K562 (cell line): ENCODE data around the gene CTRB1.

Experiments used
- NCOR1 ChIP-seq: fragments of 450-650 bp; IDR thresholded peaks from 2 replicates; pipeline ENCODE4 v1.6.1; 2016; ENCODE audit warnings: mild to moderate bottlenecking, moderate library complexity
- RB1 ChIP-seq: fragments of 450-650 bp; IDR thresholded peaks from 2 replicates; pipeline ENCODE4 v1.6.1; 2017; ENCODE audit warnings: low read depth, mild to moderate bottlenecking
- SREBF2 ChIP-seq: sonication (generic); formaldehyde crosslinking; IDR thresholded peaks from 2 replicates; pipeline ENCODE4 v1.4.0; 2020; ENCODE audit warnings: mild to moderate bottlenecking, missing genetic modification reagents
- TAF1 ChIP-seq: IDR thresholded peaks from 2 replicates; pipeline ENCODE4 v1.6.1; 2011; ENCODE audit warnings: mild to moderate bottlenecking, low read length, moderate library complexity; ENCODE audit not compliant: insufficient read depth, control insufficient read depth, severe bottlenecking; ENCODE audit errors: extremely low read depth
- USF2 ChIP-seq: sonication (generic); formaldehyde crosslinking; IDR thresholded peaks from 2 replicates; pipeline ENCODE4 v1.5.0; 2020; ENCODE audit warnings: missing genetic modification reagents
- YBX1 ChIP-seq: fragments of 450-650 bp; IDR thresholded peaks from 2 replicates; pipeline ENCODE4 v1.7.1; 2016; ENCODE audit warnings: mild to moderate bottlenecking
- YY1 ChIP-seq, 3 experiments: IDR thresholded peaks; 2 replicates each; pipeline ENCODE4 v1.6.1; 2011; ENCODE audit warnings: low read length in 2 of 3, mild to moderate bottlenecking in 2 of 3, moderate library complexity in 2 of 3, borderline replicate concordance in 1 of 3, control low read depth in 1 of 3, low read depth in 1 of 3; ENCODE audit not compliant: insufficient read depth in 3 of 3, insufficient replicate concordance in 2 of 3, control insufficient read depth in 1 of 3, insufficient read length in 1 of 3; ENCODE audit errors: extremely low read depth in 1 of 3

GRCh38 chr16:75246504-75247205 lies 27.9 kb downstream of the CTRB1 start:
- no peak for TF ChIP-seq NCOR1
- no peak for TF ChIP-seq SREBF2 (CRISPR knock-in tag)
- no peak for TF ChIP-seq TAF1
- TF ChIP-seq YBX1, result no peak
- TF ChIP-seq YY1 (IDR thresholded peaks at IDR 0.05; ENCODE audit: borderline replicate concordance in 1 of 3, control insufficient read depth in 1 of 3, extremely low read depth in 1 of 3, insufficient read depth in 3 of 3, insufficient read length in 1 of 3, insufficient replicate concordance in 2 of 3, low read depth in 1 of 3, low read length in 2 of 3), result no peak
- no peak for TF ChIP-seq RB1
- no peak for TF ChIP-seq USF2 (CRISPR knock-in tag)
